Epithelial cell of proximal tubule (primary cell): Measurements from ENCODE around the gene RCSD1. TPM values are rescaled to one million over a fixed set of nuclear protein-coding genes. Genes with fewer than 3 reads are reported as not detected.

Experiments
- DNase-seq: peaks from one replicate; pipeline ENCODE4 v3.0.0-alpha.2; 2011; ENCODE audit warnings: low read depth
- H3K4me3 ChIP-seq: 2 replicates; pipeline ENCODE4 v1.5.1; 2011; ENCODE audit warnings: low read depth, mild to moderate bottlenecking, low read length
- CTCF ChIP-seq: conservative IDR thresholded peaks from 2 replicates; pipeline ENCODE4 v1.5.1; 2012; ENCODE audit warnings: low read depth, mild to moderate bottlenecking, low read length
- total RNA-seq: library from RNA; depleted of rRNA; stranded (reverse); fragments of >200 nt; gene quantifications from 2 replicates; pipeline ENCODE4 v1.2.3, GENCODE V29; 2015

Gene RCSD1
- total RNA-seq, 1 donor from 2014 or later: not detected

- no peak for DNase-seq
- TF ChIP-seq CTCF: no peak
- H3K4me3 ChIP-seq: no peak overlapping the region
Observed at GRCh38 chr1:167640051-167640450, 10.0 kb downstream of the RCSD1 start.

GRCh38 chr1:167641786-167642500, 11.9 kb downstream of the RCSD1 start:
- DNase-seq: no peak
- TF ChIP-seq CTCF: no peak

GRCh38 chr1:167642501-167642826, 12.4 kb downstream of the RCSD1 start:
- DNase-seq: no peak
- no peak for TF ChIP-seq CTCF
- no peak overlapping the region for H3K4me3 ChIP-seq

More at GRCh38 chr1:167641786-167642500, 11.9 kb downstream of the RCSD1 start:
- no peak overlapping the region for H3K4me3 ChIP-seq

- H3K4me3 ChIP-seq: no peak overlapping the region
- DNase-seq: no peak
- TF ChIP-seq CTCF: no peak
Observed at GRCh38 chr1:167643441-167643840, 13.4 kb downstream of the RCSD1 start.

- H3K4me3 ChIP-seq: no peak overlapping the region
- no peak for DNase-seq
- TF ChIP-seq CTCF: no peak
Observed at GRCh38 chr1:167644551-167644950, 14.5 kb downstream of the RCSD1 start.

- no peak for DNase-seq
- TF ChIP-seq CTCF: no peak
- H3K4me3 ChIP-seq: no peak overlapping the region
Observed at GRCh38 chr1:167645140-167645541, 15.1 kb downstream of the RCSD1 start.
